ENCODE results near the gene RNF130.
A peak's percentile ranks its signal among the peaks of the same experiment; 100 is the strongest.

RNF130 gene

DNA sequence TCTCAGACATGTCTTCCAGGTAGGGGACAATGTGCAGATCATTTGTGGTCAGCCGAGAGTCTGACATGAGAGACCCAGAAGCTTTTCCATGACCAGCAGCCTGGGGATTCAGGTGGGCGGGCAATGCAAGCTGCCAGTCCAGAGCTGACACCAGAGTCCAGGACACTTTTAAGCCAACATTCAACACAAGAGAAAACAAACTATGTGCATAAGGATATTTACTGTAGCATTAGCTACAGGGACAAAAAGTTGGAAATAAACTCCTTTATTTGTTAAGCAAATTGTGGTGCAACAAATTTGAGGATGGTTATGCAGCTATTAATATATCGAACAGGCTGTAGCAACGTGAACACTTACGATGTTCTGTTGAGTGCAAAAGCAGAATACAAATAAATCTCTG, 9.9 kb upstream of the RNF130 start:
- TF ChIP-seq, protein P1, sequence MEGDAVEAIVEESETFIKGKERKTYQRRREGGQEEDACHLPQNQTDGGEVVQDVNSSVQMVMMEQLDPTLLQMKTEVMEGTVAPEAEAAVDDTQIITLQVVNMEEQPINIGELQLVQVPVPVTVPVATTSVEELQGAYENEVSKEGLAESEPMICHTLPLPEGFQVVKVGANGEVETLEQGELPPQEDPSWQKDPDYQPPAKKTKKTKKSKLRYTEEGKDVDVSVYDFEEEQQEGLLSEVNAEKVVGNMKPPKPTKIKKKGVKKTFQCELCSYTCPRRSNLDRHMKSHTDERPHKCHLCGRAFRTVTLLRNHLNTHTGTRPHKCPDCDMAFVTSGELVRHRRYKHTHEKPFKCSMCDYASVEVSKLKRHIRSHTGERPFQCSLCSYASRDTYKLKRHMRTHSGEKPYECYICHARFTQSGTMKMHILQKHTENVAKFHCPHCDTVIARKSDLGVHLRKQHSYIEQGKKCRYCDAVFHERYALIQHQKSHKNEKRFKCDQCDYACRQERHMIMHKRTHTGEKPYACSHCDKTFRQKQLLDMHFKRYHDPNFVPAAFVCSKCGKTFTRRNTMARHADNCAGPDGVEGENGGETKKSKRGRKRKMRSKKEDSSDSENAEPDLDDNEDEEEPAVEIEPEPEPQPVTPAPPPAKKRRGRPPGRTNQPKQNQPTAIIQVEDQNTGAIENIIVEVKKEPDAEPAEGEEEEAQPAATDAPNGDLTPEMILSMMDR (conservative IDR thresholded peaks at IDR 0.05): no peak
- H3K27ac ChIP-seq: peak overlapping the region; percentile 16

DNA sequence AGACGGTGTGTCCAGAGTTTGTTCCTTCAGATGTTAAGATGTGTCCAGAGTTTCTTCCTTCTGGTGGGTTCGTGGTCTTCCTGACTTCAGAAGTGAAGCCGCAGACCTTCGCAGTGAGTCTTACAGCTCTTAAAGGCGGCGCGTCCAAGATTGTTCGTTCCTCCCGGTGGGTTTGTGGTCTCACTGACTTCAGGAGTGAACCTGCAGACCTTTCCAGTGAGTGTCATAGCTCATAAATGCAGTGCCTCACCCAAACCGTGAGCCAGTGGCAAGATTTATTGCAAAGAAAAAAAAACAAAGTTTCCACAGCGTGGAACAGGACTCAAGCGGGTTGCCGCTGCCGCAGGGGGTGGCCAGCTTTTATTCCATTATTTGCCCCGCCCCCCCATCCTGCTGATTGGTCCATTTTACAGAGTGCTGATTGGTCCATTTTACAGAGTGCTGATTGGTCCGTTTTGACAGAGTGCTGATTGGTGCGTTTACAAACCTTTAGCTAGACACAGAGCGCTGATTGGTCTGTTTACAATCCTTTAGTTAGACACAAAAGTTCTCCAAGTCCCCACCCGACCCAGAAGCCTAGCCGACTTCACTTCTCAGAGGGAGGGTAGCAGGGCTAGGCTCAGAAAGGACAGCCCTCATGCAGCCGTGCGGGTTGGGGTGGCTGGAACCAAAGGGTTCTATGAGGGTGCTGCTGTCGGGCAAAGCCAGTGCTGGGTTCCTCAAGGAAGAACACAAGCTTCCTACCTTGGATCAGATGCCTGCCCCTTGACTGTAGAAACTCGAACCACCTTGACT, 9.1 kb upstream of the RNF130 start:
- TF ChIP-seq, protein P1 (conservative IDR thresholded peaks at IDR 0.05): no peak

DNA sequence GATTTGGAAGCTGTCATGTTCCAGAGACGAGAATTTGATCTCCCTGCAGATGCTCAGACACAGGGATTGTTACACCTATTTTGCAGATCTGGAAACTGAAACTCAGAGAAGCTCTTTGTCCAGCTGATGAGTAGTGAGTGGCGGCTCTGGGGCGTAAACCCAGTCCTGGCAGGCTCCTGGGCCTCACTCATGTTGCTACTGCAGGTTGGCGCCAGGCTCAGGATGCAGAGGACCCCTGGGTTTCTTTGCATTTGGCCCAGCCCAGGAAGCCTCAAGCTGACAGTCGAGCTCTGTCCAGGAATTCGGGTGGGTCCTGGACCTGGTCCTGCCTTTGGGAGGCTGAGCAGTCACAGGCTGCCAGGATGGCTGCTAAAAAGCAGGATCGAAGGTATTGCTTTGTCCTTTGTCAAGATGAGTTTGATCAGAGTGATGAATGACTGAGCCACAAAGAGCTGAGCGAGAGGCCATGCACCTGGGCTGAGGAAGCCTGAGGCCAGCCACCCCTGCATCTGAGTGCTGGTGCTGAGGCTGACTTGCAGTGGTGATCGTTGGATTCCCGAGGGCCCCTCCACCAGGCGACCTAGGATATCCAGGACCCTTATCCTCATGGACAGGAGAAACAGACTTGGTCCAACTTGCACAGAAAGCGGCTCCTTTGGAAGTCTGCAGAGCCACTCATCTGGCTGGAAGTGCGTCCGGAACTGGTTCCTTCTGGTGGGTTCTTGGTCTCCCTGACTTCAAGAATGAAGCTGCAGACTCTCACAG, 8.3 kb upstream of the RNF130 start:
- H3K27ac ChIP-seq: no peak overlapping the region
- TF ChIP-seq, protein P1 (conservative IDR thresholded peaks at IDR 0.05): no peak

More for the DNA sequence above, 9.1 kb upstream of the RNF130 start:
- H3K27ac ChIP-seq: peak overlapping the region; percentile 16

- TF ChIP-seq, protein P1 (conservative IDR thresholded peaks at IDR 0.05): no peak
Observed at GRCh38 chr5:180078348-180078747, 6.8 kb upstream of the RNF130 start.

GRCh38 chr5:180077594-180078284, 6.2 kb upstream of the RNF130 start:
- TF ChIP-seq, protein P1 (conservative IDR thresholded peaks at IDR 0.05): no peak
- H3K27ac ChIP-seq: no peak overlapping the region

More at GRCh38 chr5:180078348-180078747, 6.8 kb upstream of the RNF130 start:
- no peak overlapping the region for H3K27ac ChIP-seq

DNA sequence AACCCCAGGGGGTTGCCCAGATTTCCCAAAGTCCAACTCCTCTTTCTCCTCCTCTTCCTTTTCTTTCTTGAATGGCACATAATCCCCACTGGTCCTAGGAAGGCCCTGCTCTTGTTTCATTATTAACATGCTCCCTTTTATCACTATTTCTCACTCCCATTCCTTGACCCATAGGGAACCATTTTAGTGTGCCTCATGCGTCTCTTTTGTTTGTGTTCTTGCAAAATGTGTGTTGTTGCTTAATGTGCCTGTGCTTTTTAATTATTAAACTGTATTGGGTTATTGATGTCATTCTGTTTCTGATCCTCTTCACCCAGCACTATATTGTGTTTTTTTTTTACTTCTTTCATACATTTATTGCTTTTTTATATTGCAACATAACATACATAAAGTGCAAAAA, 4.1 kb upstream of the RNF130 start:
- H3K27ac ChIP-seq: no peak overlapping the region
- TF ChIP-seq, protein P1 (conservative IDR thresholded peaks at IDR 0.05): no peak

DNA sequence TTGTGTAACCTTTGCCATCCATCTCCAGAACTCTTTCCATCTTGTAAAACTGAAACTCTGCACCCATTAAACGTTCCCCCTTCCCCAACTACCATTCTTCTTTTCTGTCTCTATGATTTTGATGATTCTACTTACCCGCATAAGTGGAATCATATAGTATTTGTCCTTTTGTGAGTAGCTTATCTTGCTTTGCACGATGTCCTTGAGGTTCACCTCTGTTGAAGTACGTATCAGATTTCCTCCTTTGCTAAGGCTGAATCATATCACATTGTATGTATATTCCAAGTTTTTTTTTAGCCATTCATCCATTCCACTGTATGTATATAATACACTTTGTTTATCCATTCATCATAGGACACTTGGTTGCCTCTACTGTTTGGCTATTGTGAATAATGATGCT, 2.9 kb upstream of the RNF130 start:
- TF ChIP-seq, protein P1 (conservative IDR thresholded peaks at IDR 0.05): no peak
- H3K27ac ChIP-seq: no peak overlapping the region
